OCI-LY7 (cell line): ENCODE measurements around the gene NPFFR2. TPM values are rescaled to one million over a fixed set of nuclear protein-coding genes. Genes with fewer than 3 reads are reported as not detected.

Experiments
- BruUV-seq: library from RNA; stranded (reverse); fragments of 400-500 nt; replicated peaks from 2 replicates; lab custom pipeline; 2021; lab: Mats Ljungman, UMichigan
- CTCF ChIA-PET: fragments of 300-600 bp; sonication (Branson Sonifier 250); formaldehyde crosslinking; loops from one replicate; lab custom pipeline; 2022; ENCODE audit warnings: antibody characterized with exemption; ENCODE audit not compliant: unreplicated experiment; lab: Charles Lee
- POLR2A ChIA-PET: fragments of 300-600 bp; sonication (Branson Sonifier 250); formaldehyde crosslinking; loops from one replicate; lab custom pipeline; 2022; ENCODE audit warnings: antibody characterized with exemption; lab: Charles Lee
- DNase-seq: peaks from one replicate; pipeline ENCODE4 v3.0.0-alpha.2; 2015; ENCODE audit warnings: low spot score
- H2AFZ ChIP-seq: fragments of 200-600 bp; sonication (generic), shearing (Covaris generic); 2 replicates; pipeline ENCODE4 v1.6.1; 2014; ENCODE audit warnings: mild to moderate bottlenecking, antibody characterized with exemption, low read length, moderate library complexity
- H3K27ac ChIP-seq: fragments of 200-600 bp; sonication (generic); 2 replicates; pipeline ENCODE4 v1.5.1; 2014; ENCODE audit warnings: mixed run types, low read depth, mild to moderate bottlenecking, moderate library complexity, low read length, inconsistent platforms; ENCODE audit not compliant: poor library complexity, severe bottlenecking
- H3K36me3 ChIP-seq: fragments of 200-600 bp; sonication (generic); 2 replicates; pipeline ENCODE4 v1.6.1; 2014; ENCODE audit warnings: mild to moderate bottlenecking, antibody characterized with exemption, low read length, moderate library complexity, mixed read lengths; ENCODE audit not compliant: insufficient read depth
- H3K4me1 ChIP-seq: fragments of 200-600 bp; sonication (generic); 2 replicates; pipeline ENCODE4 v1.5.1; 2014; ENCODE audit warnings: mild to moderate bottlenecking, low read length; ENCODE audit not compliant: insufficient read depth, poor library complexity, severe bottlenecking
- H3K4me2 ChIP-seq: fragments of 200-600 bp; sonication (generic); 2 replicates; pipeline ENCODE4 v1.6.1; 2014; ENCODE audit warnings: mild to moderate bottlenecking, low read length
- H3K4me3 ChIP-seq: fragments of 200-600 bp; sonication (generic); 2 replicates; pipeline ENCODE4 v1.5.1; 2014; ENCODE audit warnings: mild to moderate bottlenecking, low read depth, low read length; ENCODE audit not compliant: poor library complexity, severe bottlenecking
- H3K79me2 ChIP-seq: fragments of 200-600 bp; sonication (generic); 2 replicates; pipeline ENCODE4 v1.6.1; 2016; ENCODE audit warnings: low read depth, mild to moderate bottlenecking, low read length, moderate library complexity, mixed read lengths; ENCODE audit not compliant: insufficient read depth
- H3K9me2 ChIP-seq: fragments of 200-600 bp; sonication (generic); 2 replicates; pipeline ENCODE4 v1.6.1; 2016; ENCODE audit warnings: mild to moderate bottlenecking, low read length, mixed read lengths; ENCODE audit not compliant: insufficient read depth
- H3K9me3 ChIP-seq: fragments of 200-600 bp; sonication (generic); 2 replicates; pipeline ENCODE4 v1.6.1; 2014; ENCODE audit warnings: mild to moderate bottlenecking, mixed run types, low read length, mixed read lengths
- H4K20me1 ChIP-seq: fragments of 200-600 bp; sonication (generic); 2 replicates; pipeline ENCODE4 v1.6.1; 2014; ENCODE audit warnings: mild to moderate bottlenecking, antibody characterized with exemption, low read length, moderate library complexity, mixed read lengths; ENCODE audit not compliant: insufficient read depth
- CTCF ChIP-seq: fragments of 200-600 bp; sonication (generic); conservative IDR thresholded peaks from 2 replicates; pipeline ENCODE4 v1.5.1; 2014; ENCODE audit warnings: mild to moderate bottlenecking, antibody characterized with exemption, low read length, moderate library complexity, mixed read lengths
- EZH2phosphoT487 ChIP-seq: fragments of 200-600 bp; sonication (generic); IDR thresholded peaks from 2 replicates; pipeline ENCODE4 v1.6.1; 2018; ENCODE audit warnings: low read depth, borderline replicate concordance, mild to moderate bottlenecking, mixed run types, antibody characterized with exemption, low read length, moderate library complexity, mixed read lengths
- intact Hi-C: fragments of 100-400 bp; cut with micrococcal nuclease; formaldehyde crosslinking; loops from one replicate; pipeline ENCODE4 v1.10.0; 2022; ENCODE audit not compliant: unreplicated experiment
- total RNA-seq, 2 experiments: library from RNA; depleted of rRNA in 1 of 2; stranded (reverse); fragments of >200 nt in 1 of 2; shearing (Covaris generic) in 1 of 2; gene quantifications; 2 replicates each; pipeline ENCODE4 v1.2.3, GENCODE V29; 2014 to 2022

NPFFR2 gene
- total RNA-seq, 2 experiments from 2014 or later = not detected

- H3K4me2 ChIP-seq = no peak overlapping the region
- CTCF ChIA-PET = no interaction called here
- no peaks in the 10 kb centered on the region for H3K79me2 ChIP-seq
- no peaks in the 10 kb centered on the region for H4K20me1 ChIP-seq
- H2AFZ ChIP-seq = no peak overlapping the region
- H3K4me3 ChIP-seq = no peak overlapping the region
- POLR2A ChIA-PET = interaction anchor here (0.6 kb wide), 2 partner anchors 15 to 84 kb away, joined by 3 read pairs; no protein-coding TSS in a partner anchor
- no peak for TF ChIP-seq EZH2phosphoT487
- no peak for TF ChIP-seq CTCF
- no peaks in the 10 kb centered on the region for H3K9me3 ChIP-seq
- H3K4me1 ChIP-seq = no peaks in the 10 kb centered on the region
- BruUV-seq = no TSS peak
- no peak overlapping the region for H3K27ac ChIP-seq
- no peak for DNase-seq
- no peaks in the 10 kb centered on the region for H3K36me3 ChIP-seq
- intact Hi-C loops = no loop called here
- no peaks in the 10 kb centered on the region for H3K9me2 ChIP-seq
These were observed 62.4 kb downstream of the NPFFR2 start for GRCh38 chr4:72094059-72094797.

- Histone ChIP-seq H3K9me2 (no peaks in the 10 kb centered on the region), H4K20me1 (no peaks in the 10 kb centered on the region), H3K27ac (no peak overlapping the region), H3K79me2 (no peaks in the 10 kb centered on the region), H3K4me2 (no peak overlapping the region), H2AFZ (no peak overlapping the region), H3K4me3 (no peak overlapping the region), H3K9me3 (no peaks in the 10 kb centered on the region), H3K4me1 (no peaks in the 10 kb centered on the region), H3K36me3 (no peaks in the 10 kb centered on the region)
- BruUV-seq = no TSS peak
- CTCF ChIA-PET = no interaction called here
- intact Hi-C loops = no loop called here
- POLR2A ChIA-PET = no interaction called here
- no peak for DNase-seq
- TF ChIP-seq CTCF (no peak), EZH2phosphoT487 (no peak)
These were observed 75.7 kb downstream of the NPFFR2 start for GRCh38 chr4:72107456-72107855.

- CTCF ChIA-PET = no interaction called here
- Histone ChIP-seq H3K9me2 (no peaks in the 10 kb centered on the region), H3K79me2 (no peaks in the 10 kb centered on the region), H4K20me1 (no peaks in the 10 kb centered on the region), H3K4me2 (no peak overlapping the region), H3K27ac (no peak overlapping the region), H3K4me3 (no peak overlapping the region), H3K4me1 (no peaks in the 10 kb centered on the region), H2AFZ (no peak overlapping the region), H3K9me3 (no peaks in the 10 kb centered on the region), H3K36me3 (no peaks in the 10 kb centered on the region)
- no peak for TF ChIP-seq CTCF
- intact Hi-C loops = no loop called here
- BruUV-seq = no TSS peak
- DNase-seq = no peak
- POLR2A ChIA-PET = no interaction called here
These were observed 77.6 kb downstream of the NPFFR2 start for GRCh38 chr4:72109364-72109763.
